Measurements from ENCODE around the gene NRDC.

NRDC gene

DNA sequence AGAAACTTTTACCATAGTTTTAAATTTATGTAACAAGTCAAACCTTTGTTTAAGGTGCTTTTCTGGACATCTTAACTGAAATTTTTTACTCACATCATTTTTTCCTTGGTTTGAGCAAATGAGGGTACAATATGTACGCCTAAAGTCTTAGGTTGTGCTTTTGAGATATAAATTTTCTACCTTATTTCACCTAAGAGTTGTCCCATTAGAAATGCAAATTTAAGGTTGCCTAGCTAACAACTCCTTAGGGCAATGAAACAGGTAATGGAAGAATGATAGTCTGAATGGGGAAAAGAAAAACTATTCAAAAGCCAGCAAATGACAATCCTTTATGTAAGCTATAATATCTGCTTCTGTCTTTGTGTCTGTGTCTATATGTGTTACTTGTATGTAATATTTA is 19.6 kb downstream of the NRDC start:
- TF ChIP-seq, protein P1, sequence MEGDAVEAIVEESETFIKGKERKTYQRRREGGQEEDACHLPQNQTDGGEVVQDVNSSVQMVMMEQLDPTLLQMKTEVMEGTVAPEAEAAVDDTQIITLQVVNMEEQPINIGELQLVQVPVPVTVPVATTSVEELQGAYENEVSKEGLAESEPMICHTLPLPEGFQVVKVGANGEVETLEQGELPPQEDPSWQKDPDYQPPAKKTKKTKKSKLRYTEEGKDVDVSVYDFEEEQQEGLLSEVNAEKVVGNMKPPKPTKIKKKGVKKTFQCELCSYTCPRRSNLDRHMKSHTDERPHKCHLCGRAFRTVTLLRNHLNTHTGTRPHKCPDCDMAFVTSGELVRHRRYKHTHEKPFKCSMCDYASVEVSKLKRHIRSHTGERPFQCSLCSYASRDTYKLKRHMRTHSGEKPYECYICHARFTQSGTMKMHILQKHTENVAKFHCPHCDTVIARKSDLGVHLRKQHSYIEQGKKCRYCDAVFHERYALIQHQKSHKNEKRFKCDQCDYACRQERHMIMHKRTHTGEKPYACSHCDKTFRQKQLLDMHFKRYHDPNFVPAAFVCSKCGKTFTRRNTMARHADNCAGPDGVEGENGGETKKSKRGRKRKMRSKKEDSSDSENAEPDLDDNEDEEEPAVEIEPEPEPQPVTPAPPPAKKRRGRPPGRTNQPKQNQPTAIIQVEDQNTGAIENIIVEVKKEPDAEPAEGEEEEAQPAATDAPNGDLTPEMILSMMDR (IDR thresholded peaks at IDR 0.05; ENCODE audit: insufficient read depth, low read depth, low read length, missing control alignments) = no peak
- H3K4me3 ChIP-seq (ENCODE audit: low read depth, low read length) = no peak overlapping the region
- no peak for DNase-seq (ENCODE audit: low read depth)

DNA sequence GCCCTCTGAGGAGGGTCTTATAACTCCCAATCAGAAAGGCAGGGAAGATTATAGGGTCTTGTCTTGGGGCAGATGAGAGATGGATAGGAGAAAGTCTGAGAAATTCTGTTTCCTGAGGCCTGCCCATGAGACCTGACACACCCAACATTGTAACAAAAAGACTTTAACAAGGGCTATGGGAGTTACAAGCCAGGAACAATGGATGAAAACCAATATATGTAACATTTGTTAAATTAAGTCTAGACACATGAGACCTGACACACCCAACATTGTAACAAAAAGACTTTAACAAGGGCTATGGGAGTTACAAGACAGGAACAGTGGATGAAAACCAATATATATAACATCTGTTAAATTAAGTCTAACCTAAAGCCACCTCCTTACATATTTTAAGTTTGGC is 21.8 kb downstream of the NRDC start:
- no peak for DNase-seq (ENCODE audit: low read depth)
- TF ChIP-seq, protein P1 (IDR thresholded peaks at IDR 0.05; ENCODE audit: insufficient read depth, low read depth, low read length, missing control alignments) = no peak
- no peak overlapping the region for H3K4me3 ChIP-seq (ENCODE audit: low read depth, low read length)

DNA sequence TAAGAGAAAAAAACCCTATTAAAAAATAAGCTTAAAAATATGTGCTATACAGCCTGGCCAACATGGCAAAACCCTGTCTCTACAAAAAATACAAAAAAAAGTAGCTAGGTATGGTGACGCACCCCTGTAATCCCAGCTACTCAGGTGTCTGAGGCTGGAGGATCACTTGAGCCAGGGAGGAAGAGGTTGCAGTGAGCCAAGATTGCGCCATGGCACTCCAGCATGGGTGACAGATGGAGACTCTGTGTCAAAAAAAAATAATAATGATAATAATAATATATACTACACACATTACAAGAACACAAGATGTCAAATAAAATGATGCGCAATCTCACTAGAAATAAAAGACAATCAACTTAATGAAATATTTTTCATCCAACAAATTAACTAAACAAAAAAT is 22.9 kb downstream of the NRDC start:
- no peak for DNase-seq (ENCODE audit: low read depth)
- no peak overlapping the region for H3K4me3 ChIP-seq (ENCODE audit: low read depth, low read length)
- TF ChIP-seq, protein P1 (IDR thresholded peaks at IDR 0.05; ENCODE audit: insufficient read depth, low read depth, low read length, missing control alignments) = no peak

DNA sequence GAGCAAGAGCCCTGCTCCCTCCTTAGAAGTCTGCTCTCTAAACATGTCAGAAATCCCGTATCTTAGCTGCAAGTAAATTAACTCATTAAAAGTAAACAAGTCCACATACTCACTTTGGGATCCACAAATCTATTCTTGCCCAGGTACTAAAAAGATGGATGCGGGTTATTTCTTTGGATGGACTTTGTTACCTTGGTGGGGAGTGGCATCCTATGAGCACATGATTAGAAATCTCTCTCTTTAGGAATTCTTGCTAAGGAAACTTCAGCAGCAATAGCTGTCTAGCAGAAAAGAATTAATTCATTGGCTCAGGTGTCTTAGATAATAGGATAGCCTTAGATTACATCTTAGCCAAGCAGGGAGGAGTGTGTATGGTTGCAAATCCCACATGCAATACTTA is 25.2 kb downstream of the NRDC start:
- H3K4me3 ChIP-seq (ENCODE audit: low read depth, low read length) = no peak overlapping the region
- DNase-seq (ENCODE audit: low read depth) = no peak
- TF ChIP-seq, protein P1 (IDR thresholded peaks at IDR 0.05; ENCODE audit: insufficient read depth, low read depth, low read length, missing control alignments) = no peak

DNA sequence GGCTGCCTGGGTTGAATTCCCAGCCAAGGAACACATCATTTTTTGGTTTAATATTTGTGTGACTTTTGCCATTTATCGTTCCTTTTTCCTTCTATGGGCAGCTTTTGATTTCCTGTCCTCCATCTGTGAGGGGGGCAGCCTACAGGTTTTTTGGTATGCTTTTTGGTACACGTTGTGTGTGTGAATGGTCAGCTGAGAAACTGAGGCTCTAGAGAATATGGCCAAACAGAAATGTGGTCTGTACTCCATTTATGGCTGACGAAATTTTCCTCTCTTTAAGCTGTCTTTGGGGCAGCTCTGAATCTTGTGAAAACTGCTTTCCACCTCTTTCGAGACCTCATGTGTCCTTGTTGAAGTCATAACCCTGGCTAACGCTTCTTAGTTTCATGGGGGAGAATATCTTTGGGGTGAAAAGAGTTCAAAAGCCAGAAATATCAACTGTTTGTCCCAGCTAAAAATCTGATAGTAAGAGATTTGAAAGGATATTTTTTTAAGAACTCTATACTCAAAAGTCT is 26.6 kb downstream of the NRDC start:
- H3K4me3 ChIP-seq (ENCODE audit: low read depth, low read length) = no peak overlapping the region
- DNase-seq (ENCODE audit: low read depth) = no peak
- TF ChIP-seq, protein P1 (IDR thresholded peaks at IDR 0.05; ENCODE audit: insufficient read depth, low read depth, low read length, missing control alignments) = no peak

DNA sequence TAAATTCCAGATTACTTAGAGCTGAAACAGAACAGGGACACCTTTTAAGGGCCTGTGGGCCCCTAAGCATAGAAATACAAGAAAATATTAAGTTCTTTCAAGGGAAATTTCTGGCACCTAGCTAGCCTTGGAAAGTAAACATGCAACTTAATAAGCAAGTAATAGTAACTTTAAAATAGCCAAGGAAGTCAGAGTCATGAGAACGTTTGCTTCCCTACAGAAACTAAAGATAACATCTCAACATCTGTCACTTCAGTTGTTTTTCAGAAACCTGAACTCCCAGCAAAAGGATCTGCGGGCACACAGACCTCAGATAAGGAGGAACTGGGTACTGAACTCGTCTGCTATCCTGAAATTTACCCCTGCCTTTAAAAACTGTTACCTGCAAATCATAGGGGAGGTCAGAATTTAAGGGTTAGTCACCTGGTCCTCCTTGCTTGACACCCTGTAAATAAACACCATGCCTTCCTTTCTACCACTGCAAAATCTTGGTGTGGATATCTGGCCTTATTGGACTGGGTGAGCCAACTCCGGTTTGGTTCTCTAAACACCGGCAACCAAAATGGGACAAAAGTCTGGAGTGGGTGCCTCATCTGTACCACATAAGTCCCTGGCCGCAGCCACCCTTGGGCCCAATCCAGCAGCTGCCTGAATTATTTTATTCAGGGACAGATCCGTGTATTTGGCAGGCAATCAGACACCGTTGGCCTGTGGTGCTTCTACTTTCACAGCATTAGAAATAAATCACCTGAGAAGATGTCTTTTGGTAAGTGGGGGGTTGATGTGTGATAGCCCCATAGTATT is 27.9 kb downstream of the NRDC start:
- no peak for DNase-seq (ENCODE audit: low read depth)
- TF ChIP-seq, protein P1 (IDR thresholded peaks at IDR 0.05; ENCODE audit: insufficient read depth, low read depth, low read length, missing control alignments) = no peak
- H3K4me3 ChIP-seq (ENCODE audit: low read depth, low read length) = no peak overlapping the region

Data from GM12865 (cell line).